CD4-positive, CD25-positive, alpha-beta regulatory T cell (primary cell): Measurements from ENCODE around the gene PRSS23. TPM values are rescaled to one million over a fixed set of nuclear protein-coding genes. Genes with fewer than 3 reads are reported as not detected.

Source experiments
- ATAC-seq, 2 donors: fragments of 150-1000 bp; cut with Tn5 transposase; one replicate each; pipeline ENCODE4 v1.10.0; 2021; ENCODE audit warnings: low read depth in 2 of 2, moderate number of reproducible peaks in 2 of 2, moderate library complexity in 1 of 2
- DNase-seq, 3 donors: peaks; one replicate each; pipeline versions ENCODE4 v3.0.0 to v3.0.0-alpha.2; 2012 to 2022; ENCODE audit warnings: mixed read lengths in 1 of 3
- H3K27ac ChIP-seq: one replicate; pipeline ENCODE4 v1.7.0; 2013; ENCODE audit warnings: mild to moderate bottlenecking, low read length; ENCODE audit not compliant: insufficient read depth, poor library complexity, severe bottlenecking
- H3K27me3 ChIP-seq: one replicate; pipeline ENCODE4 v1.7.0; 2013; ENCODE audit warnings: low read length; ENCODE audit not compliant: control insufficient read depth, insufficient read depth
- H3K36me3 ChIP-seq: one replicate; pipeline ENCODE4 v1.7.0; 2013; ENCODE audit warnings: mild to moderate bottlenecking, low read length, moderate library complexity; ENCODE audit not compliant: control insufficient read depth, insufficient read depth
- H3K4me1 ChIP-seq: 2 replicates; pipeline ENCODE4 v1.7.0; 2013; ENCODE audit warnings: mild to moderate bottlenecking, low read length; ENCODE audit not compliant: insufficient read depth, control insufficient read depth, poor library complexity, severe bottlenecking
- H3K4me3 ChIP-seq: one replicate; pipeline ENCODE4 v1.7.0; 2013; ENCODE audit warnings: low read depth, mild to moderate bottlenecking, low read length, moderate library complexity
- H3K9me3 ChIP-seq, 2 experiments: 1 replicate in 1 of 2; 2 replicates in 1 of 2; pipeline ENCODE4 v1.7.0; 2013; ENCODE audit warnings: low read length in 2 of 2, mild to moderate bottlenecking in 1 of 2, moderate library complexity in 1 of 2; ENCODE audit not compliant: control insufficient read depth in 2 of 2
- H3K27ac Mint-ChIP-seq, 3 donors: one replicate each; pipeline ENCODE4 v1.8.0; 2020 to 2022; ENCODE audit warnings: mild to moderate bottlenecking in 3 of 3, mixed read lengths in 3 of 3, moderate library complexity in 2 of 3
- H3K27me3 Mint-ChIP-seq: one replicate; pipeline ENCODE4 v1.8.0; 2022; ENCODE audit warnings: mild to moderate bottlenecking, mixed read lengths
- H3K36me3 Mint-ChIP-seq: one replicate; pipeline ENCODE4 v1.8.0; 2020; ENCODE audit warnings: mixed read lengths
- H3K4me1 Mint-ChIP-seq, 4 donors: one replicate each; pipeline ENCODE4 v1.8.0; 2020 to 2022; ENCODE audit warnings: mixed read lengths in 4 of 4, mild to moderate bottlenecking in 1 of 4
- H3K4me3 Mint-ChIP-seq, 4 donors: one replicate each; pipeline ENCODE4 v1.8.0; 2020 to 2022; ENCODE audit warnings: mild to moderate bottlenecking in 4 of 4, mixed read lengths in 4 of 4, moderate library complexity in 3 of 4
- H3K9me3 Mint-ChIP-seq, 7 donors: one replicate each; pipeline ENCODE4 v1.8.0; 2020 to 2022; ENCODE audit warnings: mixed read lengths in 7 of 7, mild to moderate bottlenecking in 3 of 7, moderate library complexity in 2 of 7
- polyA plus RNA-seq, 4 donors: library from polyadenylated mRNA; unstranded; fragments of 300-500 nt; fragmentation: Illumina TruSeq; gene quantifications; one replicate each; pipeline ENCODE4 v1.2.3, GENCODE V29; 2021
- total RNA-seq: library from RNA; stranded (reverse); gene quantifications from one replicate; pipeline ENCODE4 v1.2.3, GENCODE V29; 2022

Gene PRSS23
- total and polyA plus RNA-seq, 5 donors from 2014 or later = 0.15 to 0.20 TPM; not detected in 3

- Mint-ChIP-seq H3K4me1 (no peaks in the 10 kb centered on the region), H3K4me3 (no peak overlapping the region), H3K27ac (no peak overlapping the region), H3K27me3 (peaks cover 12% of the 10 kb centered on the region), H3K9me3 (peaks cover 0 to 4% (median 0%) of the 10 kb centered on the region in 7 donors), H3K36me3 (no peaks in the 10 kb centered on the region)
- Histone ChIP-seq H3K27me3 (peaks cover 10% of the 10 kb centered on the region), H3K4me1 (no peaks in the 10 kb centered on the region), H3K9me3 (no peaks in the 10 kb centered on the region), H3K36me3 (no peaks in the 10 kb centered on the region), H3K27ac (no peak overlapping the region), H3K4me3 (no peak overlapping the region)
- no peak for ATAC-seq
- DNase-seq = no peak
Observed at GRCh38 chr11:86782742-86783141, 17.6 kb upstream of the PRSS23 start.

DNA sequence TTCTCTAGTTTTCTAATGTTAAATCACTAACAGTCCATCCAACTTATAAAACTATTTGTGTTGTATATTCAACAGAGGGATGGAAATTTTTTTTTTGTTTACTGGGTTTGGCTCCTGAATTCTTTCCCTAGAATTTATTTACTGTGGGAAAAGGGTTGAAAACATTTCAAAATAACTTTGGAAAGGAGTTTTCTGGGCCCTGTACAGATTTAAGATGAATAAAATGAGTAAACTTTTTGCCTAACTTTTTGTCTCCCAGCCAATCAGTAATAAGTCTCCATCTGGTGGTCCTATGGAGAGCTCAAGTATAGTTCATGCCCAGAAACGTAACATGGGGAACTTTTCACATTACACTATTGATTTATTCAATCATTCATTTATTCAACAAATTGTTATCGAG lies 16.7 kb upstream of the PRSS23 start:
- Histone ChIP-seq H3K27ac (no peak overlapping the region), H3K9me3 (no peaks in the 10 kb centered on the region), H3K36me3 (no peaks in the 10 kb centered on the region), H3K27me3 (peaks cover 10% of the 10 kb centered on the region), H3K4me1 (no peaks in the 10 kb centered on the region), H3K4me3 (no peak overlapping the region)
- Mint-ChIP-seq H3K4me1 (no peaks in the 10 kb centered on the region), H3K9me3 (peaks cover 0 to 4% (median 0%) of the 10 kb centered on the region in 7 donors), H3K27me3 (peaks cover 10% of the 10 kb centered on the region), H3K27ac (no peak overlapping the region), H3K4me3 (no peak overlapping the region), H3K36me3 (no peaks in the 10 kb centered on the region)
- ATAC-seq (no peak), DNase-seq (no peak)

DNA sequence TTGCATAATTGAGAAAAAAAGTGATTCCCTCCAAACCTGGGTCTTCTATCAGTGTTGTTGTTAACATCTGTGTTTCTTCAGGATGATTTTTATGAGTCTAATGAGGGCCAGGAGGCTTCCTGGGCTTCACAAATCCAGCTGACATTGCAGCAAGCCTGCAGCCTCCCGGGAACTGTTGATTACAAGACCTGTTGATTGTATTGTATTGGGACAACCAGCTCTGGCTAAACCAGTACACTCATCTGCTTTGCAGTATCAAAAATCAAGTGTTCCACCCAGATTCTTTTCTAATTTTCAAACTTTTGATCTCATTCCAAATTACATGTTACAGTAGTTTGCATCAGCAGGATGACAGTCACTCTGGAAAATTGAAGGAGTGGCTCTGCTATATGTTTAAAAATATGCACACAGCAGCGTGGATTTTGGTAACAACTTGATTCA lies 16.1 kb upstream of the PRSS23 start:
- H3K27ac Mint-ChIP-seq = no peak overlapping the region
- Histone ChIP-seq H3K9me3 (no peaks in the 10 kb centered on the region), H3K27ac (no peak overlapping the region), H3K4me1 (no peaks in the 10 kb centered on the region), H3K27me3 (peaks cover 9% of the 10 kb centered on the region), H3K36me3 (no peaks in the 10 kb centered on the region), H3K4me3 (no peak overlapping the region)
- no peaks in the 10 kb centered on the region for H3K36me3 Mint-ChIP-seq
- DNase-seq = no peak
- ATAC-seq = no peak
- H3K27me3 Mint-ChIP-seq = peaks cover 10% of the 10 kb centered on the region
- H3K4me3 Mint-ChIP-seq = no peak overlapping the region
- H3K4me1 Mint-ChIP-seq = no peaks in the 10 kb centered on the region
- H3K9me3 Mint-ChIP-seq = peaks cover 0 to 4% (median 0%) of the 10 kb centered on the region in 7 donors

- no peak overlapping the region for H3K27ac Mint-ChIP-seq
Observed at GRCh38 chr11:86785576-86785975, 14.8 kb upstream of the PRSS23 start.

GRCh38 chr11:86787018-86787536 lies 13.3 kb upstream of the PRSS23 start:
- H3K4me3 ChIP-seq = no peak overlapping the region
- Mint-ChIP-seq H3K9me3 (peaks cover 0 to 4% (median 0%) of the 10 kb centered on the region in 7 donors), H3K4me1 (no peaks in the 10 kb centered on the region), H3K36me3 (no peaks in the 10 kb centered on the region), H3K27ac (no peak overlapping the region), H3K27me3 (peaks cover 11% of the 10 kb centered on the region), H3K4me3 (no peak overlapping the region)
- no peak for ATAC-seq
- peaks cover 4% of the 10 kb centered on the region for H3K27me3 ChIP-seq
- no peaks in the 10 kb centered on the region for H3K4me1 ChIP-seq
- no peak for DNase-seq
- no peaks in the 10 kb centered on the region for H3K36me3 ChIP-seq
- no peak overlapping the region for H3K27ac ChIP-seq
- H3K9me3 ChIP-seq = no peaks in the 10 kb centered on the region

More at GRCh38 chr11:86785576-86785975, 14.8 kb upstream of the PRSS23 start:
- H3K4me3 Mint-ChIP-seq = no peak overlapping the region
- ATAC-seq = no peak
- H3K27ac ChIP-seq = no peak overlapping the region
- H3K9me3 ChIP-seq = no peaks in the 10 kb centered on the region
- no peak for DNase-seq
- no peaks in the 10 kb centered on the region for H3K36me3 ChIP-seq
- no peaks in the 10 kb centered on the region for H3K4me1 ChIP-seq
- H3K4me3 ChIP-seq = no peak overlapping the region
- no peaks in the 10 kb centered on the region for H3K36me3 Mint-ChIP-seq
- H3K9me3 Mint-ChIP-seq = peaks cover 0 to 4% (median 0%) of the 10 kb centered on the region in 7 donors
- peaks cover 4% of the 10 kb centered on the region for H3K27me3 ChIP-seq
- H3K4me1 Mint-ChIP-seq = no peaks in the 10 kb centered on the region
- H3K27me3 Mint-ChIP-seq = peaks cover 10% of the 10 kb centered on the region

DNA sequence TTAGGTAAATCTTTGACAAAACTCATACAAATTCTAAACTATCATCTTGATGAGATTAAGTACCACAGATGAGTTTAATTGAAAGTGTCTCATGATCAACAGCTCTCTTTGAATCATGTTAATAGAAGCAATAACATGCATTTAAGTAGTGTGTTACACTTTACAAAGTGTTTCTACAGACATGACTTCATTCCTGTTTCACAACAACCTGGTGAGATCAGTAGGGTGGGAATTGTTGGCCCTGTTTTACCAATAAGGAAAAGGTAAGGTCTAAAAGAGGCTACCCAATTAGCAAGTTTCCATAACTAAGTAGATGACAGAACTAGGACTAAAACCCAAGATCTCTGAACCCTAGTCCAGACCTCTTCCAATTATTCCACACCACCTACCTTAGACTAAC lies 12.7 kb upstream of the PRSS23 start:
- Histone ChIP-seq H3K9me3 (no peaks in the 10 kb centered on the region), H3K36me3 (no peaks in the 10 kb centered on the region), H3K4me3 (no peak overlapping the region), H3K27me3 (peaks cover 5% of the 10 kb centered on the region), H3K4me1 (no peaks in the 10 kb centered on the region), H3K27ac (no peak overlapping the region)
- DNase-seq = no peak
- peaks cover 0 to 4% (median 0%) of the 10 kb centered on the region in 7 donors for H3K9me3 Mint-ChIP-seq
- H3K27me3 Mint-ChIP-seq = peaks cover 16% of the 10 kb centered on the region
- no peaks in the 10 kb centered on the region for H3K4me1 Mint-ChIP-seq
- ATAC-seq = no peak
- no peaks in the 10 kb centered on the region for H3K36me3 Mint-ChIP-seq
- no peak overlapping the region for H3K27ac Mint-ChIP-seq
- no peak overlapping the region for H3K4me3 Mint-ChIP-seq

DNA sequence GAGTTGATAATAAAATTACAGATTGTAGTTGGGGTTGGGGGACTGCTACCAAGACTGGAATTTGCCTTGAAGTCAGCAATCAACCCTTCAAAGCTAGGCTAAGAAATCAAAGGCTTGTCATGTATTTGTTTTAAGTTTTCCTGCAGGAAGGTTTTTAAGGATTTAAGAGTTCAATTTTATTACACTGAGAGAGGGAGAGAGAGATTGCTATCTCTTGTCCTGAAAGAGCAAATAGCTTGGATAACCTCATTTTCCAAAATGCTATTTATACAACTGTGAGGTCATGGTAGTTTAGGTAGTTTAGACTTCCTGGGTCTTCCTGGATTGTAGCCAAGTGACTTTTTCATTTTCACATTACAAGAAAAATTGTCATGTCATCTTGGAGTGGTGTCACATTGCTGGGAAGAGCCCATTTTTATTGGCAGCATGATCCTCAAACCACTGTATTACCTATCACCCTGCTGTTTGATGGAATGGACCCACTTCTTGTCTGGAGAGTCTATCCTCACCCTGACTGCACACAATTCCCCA lies 10.1 kb upstream of the PRSS23 start:
- no peaks in the 10 kb centered on the region for H3K36me3 Mint-ChIP-seq
- no peaks in the 10 kb centered on the region for H3K4me1 Mint-ChIP-seq
- H3K27me3 Mint-ChIP-seq = peaks cover 16% of the 10 kb centered on the region
- Histone ChIP-seq H3K27ac (no peak overlapping the region), H3K9me3 (no peaks in the 10 kb centered on the region), H3K4me1 (no peaks in the 10 kb centered on the region), H3K27me3 (peaks cover 6% of the 10 kb centered on the region), H3K36me3 (no peaks in the 10 kb centered on the region), H3K4me3 (no peak overlapping the region)
- DNase-seq (no peak), ATAC-seq (no peak)
- no peak overlapping the region for H3K27ac Mint-ChIP-seq
- no peak overlapping the region for H3K4me3 Mint-ChIP-seq
- H3K9me3 Mint-ChIP-seq = peaks cover 0 to 4% (median 0%) of the 10 kb centered on the region in 7 donors
